ENCODE results near the gene MUC7. TPM values are rescaled to one million over a fixed set of nuclear protein-coding genes. Genes with fewer than 3 reads are reported as not detected.
"Not testable (repeated sequence)": the region's sequence is repeated elsewhere in the genome, so short reads cannot be mapped to it uniquely, and the experiment has no call there.

The MUC7 gene
- total RNA-seq, 2 donors from 2014 or later = not detected

GRCh38 chr4:70488748-70489147 lies 16.8 kb downstream of the MUC7 start:
- no peak for DNase-seq (ENCODE audit: low spot score)
- no peak for ATAC-seq (ENCODE audit: insufficient number of reproducible peaks, low FRiP score, low read depth)
- Histone ChIP-seq H3K9me3 (no peaks in the 10 kb centered on the region), H3K27ac (no peak overlapping the region), H3K27me3 (replicated peaks; ENCODE audit: insufficient read depth) (no peaks in the 10 kb centered on the region), H3K36me3 (no peaks in the 10 kb centered on the region), H3K4me1 (ENCODE audit: control insufficient read depth in 1 of 2, low read depth in 2 of 2) (no peaks in the 10 kb centered on the region), H3K4me3 (no peak overlapping the region)
- TF ChIP-seq, protein P1, sequence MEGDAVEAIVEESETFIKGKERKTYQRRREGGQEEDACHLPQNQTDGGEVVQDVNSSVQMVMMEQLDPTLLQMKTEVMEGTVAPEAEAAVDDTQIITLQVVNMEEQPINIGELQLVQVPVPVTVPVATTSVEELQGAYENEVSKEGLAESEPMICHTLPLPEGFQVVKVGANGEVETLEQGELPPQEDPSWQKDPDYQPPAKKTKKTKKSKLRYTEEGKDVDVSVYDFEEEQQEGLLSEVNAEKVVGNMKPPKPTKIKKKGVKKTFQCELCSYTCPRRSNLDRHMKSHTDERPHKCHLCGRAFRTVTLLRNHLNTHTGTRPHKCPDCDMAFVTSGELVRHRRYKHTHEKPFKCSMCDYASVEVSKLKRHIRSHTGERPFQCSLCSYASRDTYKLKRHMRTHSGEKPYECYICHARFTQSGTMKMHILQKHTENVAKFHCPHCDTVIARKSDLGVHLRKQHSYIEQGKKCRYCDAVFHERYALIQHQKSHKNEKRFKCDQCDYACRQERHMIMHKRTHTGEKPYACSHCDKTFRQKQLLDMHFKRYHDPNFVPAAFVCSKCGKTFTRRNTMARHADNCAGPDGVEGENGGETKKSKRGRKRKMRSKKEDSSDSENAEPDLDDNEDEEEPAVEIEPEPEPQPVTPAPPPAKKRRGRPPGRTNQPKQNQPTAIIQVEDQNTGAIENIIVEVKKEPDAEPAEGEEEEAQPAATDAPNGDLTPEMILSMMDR (IDR thresholded peaks at IDR 0.05) = no peak

- TF ChIP-seq, protein P1 (IDR thresholded peaks at IDR 0.05) = no peak
- no peak for DNase-seq (ENCODE audit: low spot score)
- Histone ChIP-seq H3K4me3 (no peak overlapping the region), H3K9me3 (no peaks in the 10 kb centered on the region), H3K4me1 (ENCODE audit: control insufficient read depth in 1 of 2, low read depth in 2 of 2) (no peaks in the 10 kb centered on the region), H3K36me3 (no peaks in the 10 kb centered on the region), H3K27me3 (replicated peaks; ENCODE audit: insufficient read depth) (no peaks in the 10 kb centered on the region), H3K27ac (no peak overlapping the region)
- no peak for ATAC-seq (ENCODE audit: insufficient number of reproducible peaks, low FRiP score, low read depth)
Observed at GRCh38 chr4:70496231-70496630, 24.2 kb downstream of the MUC7 start.

DNA sequence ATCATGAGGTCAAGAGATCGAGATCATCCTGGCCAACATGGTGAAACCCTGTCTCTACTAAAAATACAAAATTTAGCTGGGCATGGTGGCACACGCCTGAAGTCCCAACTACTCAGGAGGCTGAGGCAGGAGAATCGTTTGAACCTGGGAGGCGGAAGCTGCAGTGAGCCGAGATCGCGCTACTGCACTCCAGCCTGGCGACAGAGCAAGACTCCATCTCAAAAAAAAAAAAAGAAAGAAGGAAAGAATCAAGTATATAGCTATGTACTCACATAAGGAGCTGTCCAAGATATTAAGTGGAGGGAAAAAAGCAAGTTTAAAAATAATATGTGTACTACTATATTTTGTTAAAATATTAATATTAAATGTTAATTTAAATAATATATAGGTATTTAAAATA lies 29.8 kb downstream of the MUC7 start:
- DNase-seq (ENCODE audit: low spot score); ATAC-seq (ENCODE audit: insufficient number of reproducible peaks, low FRiP score, low read depth); H3K36me3 ChIP-seq: not testable (repeated sequence)

DNA sequence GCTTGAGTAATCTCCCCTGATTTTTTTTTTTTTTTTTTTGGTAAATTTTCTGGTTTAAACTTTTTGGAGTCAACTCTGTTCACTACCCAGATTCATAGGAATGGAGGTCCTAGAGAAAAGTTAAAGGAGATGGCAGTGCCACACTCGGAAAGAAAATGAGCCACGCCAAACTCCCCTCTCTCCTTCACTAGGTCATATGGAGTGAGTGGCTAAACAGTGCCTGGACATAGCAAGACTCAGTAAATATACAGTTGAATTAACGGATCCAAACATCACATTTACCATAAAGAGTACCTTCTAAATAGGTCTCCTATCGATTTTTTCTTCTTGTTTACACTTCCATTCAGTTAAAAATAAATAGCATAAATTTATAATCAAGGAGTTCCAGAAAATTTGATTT lies 32.7 kb downstream of the MUC7 start:
- Histone ChIP-seq H3K27ac (no peak overlapping the region), H3K27me3 (replicated peaks; ENCODE audit: insufficient read depth) (no peaks in the 10 kb centered on the region), H3K9me3 (no peaks in the 10 kb centered on the region), H3K4me1 (ENCODE audit: control insufficient read depth in 1 of 2, low read depth in 2 of 2) (no peaks in the 10 kb centered on the region), H3K4me3 (no peak overlapping the region), H3K36me3 (no peaks in the 10 kb centered on the region)
- no peak for ATAC-seq (ENCODE audit: insufficient number of reproducible peaks, low FRiP score, low read depth)
- TF ChIP-seq, protein P1 (IDR thresholded peaks at IDR 0.05) = no peak
- DNase-seq (ENCODE audit: low spot score) = no peak

More for the DNA sequence above, 29.8 kb downstream of the MUC7 start:
- H3K4me3 ChIP-seq; H3K27ac ChIP-seq; H3K9me3 ChIP-seq; H3K4me1 ChIP-seq (ENCODE audit: control insufficient read depth in 1 of 2, low read depth in 2 of 2); H3K27me3 ChIP-seq (replicated peaks; ENCODE audit: insufficient read depth): not testable (repeated sequence)

DNA sequence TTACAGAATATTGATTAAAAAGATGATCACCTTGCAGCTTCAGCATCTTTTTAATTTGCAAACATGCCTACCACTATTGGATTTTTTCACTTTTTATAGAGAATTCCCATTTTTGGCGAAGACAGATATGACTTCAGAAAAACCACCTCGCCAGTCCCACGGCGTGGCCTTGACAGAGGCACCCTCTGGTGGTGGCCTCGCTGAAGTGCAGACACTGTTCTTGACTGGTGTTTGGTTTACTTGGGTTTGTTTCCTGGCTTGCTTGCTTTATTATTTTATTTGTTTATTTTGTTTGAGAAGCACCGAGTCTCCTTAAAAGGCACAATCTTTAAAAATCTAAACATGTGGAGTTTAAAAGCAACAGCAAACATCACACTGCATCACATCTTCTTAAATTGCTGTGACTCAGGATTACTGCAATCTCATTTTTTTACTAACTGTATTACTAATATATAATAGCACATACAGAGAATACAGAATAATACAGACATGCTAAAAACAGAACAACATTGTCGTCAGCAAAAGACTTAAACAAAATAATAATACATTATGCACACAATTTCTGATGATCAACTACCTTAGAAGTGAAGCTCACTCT lies 33.3 kb downstream of the MUC7 start:
- H3K36me3 ChIP-seq = no peaks in the 10 kb centered on the region
- no peaks in the 10 kb centered on the region for H3K4me1 ChIP-seq (ENCODE audit: control insufficient read depth in 1 of 2, low read depth in 2 of 2)
- H3K9me3 ChIP-seq = no peaks in the 10 kb centered on the region
- TF ChIP-seq, protein P1 (IDR thresholded peaks at IDR 0.05) = peak; percentile 72
- no peak overlapping the region for H3K4me3 ChIP-seq
- no peak for DNase-seq (ENCODE audit: low spot score)
- H3K27ac ChIP-seq = no peak overlapping the region
- ATAC-seq (ENCODE audit: insufficient number of reproducible peaks, low FRiP score, low read depth) = no peak
- H3K27me3 ChIP-seq (replicated peaks; ENCODE audit: insufficient read depth) = no peaks in the 10 kb centered on the region

DNA sequence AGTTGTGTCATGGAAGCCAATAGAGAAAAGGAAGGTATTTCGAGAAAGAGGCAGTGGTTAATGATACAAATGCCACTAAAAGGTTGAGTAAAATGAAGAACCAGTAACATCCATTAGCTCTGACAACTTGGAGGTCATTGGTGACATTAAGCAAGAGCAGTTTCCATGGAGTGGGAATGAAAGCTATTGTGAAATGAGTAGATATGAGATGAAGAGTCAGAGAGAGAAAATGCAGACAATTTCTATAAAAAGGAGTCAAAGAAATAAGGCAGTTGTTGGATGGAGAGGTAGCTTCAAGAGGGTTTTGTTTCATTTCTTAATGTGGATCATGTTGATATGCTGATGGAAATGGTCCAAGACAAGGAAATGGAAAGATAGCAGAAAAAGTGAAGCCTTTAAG lies 36.8 kb downstream of the MUC7 start:
- no peaks in the 10 kb centered on the region for H3K9me3 ChIP-seq
- ATAC-seq (ENCODE audit: insufficient number of reproducible peaks, low FRiP score, low read depth) (no peak), DNase-seq (ENCODE audit: low spot score) (no peak)
- no peak overlapping the region for H3K27ac ChIP-seq
- TF ChIP-seq, protein P1 (IDR thresholded peaks at IDR 0.05) = no peak
- H3K36me3 ChIP-seq = no peaks in the 10 kb centered on the region
- H3K27me3 ChIP-seq (replicated peaks; ENCODE audit: insufficient read depth) = no peaks in the 10 kb centered on the region
- H3K4me3 ChIP-seq = no peak overlapping the region
- no peaks in the 10 kb centered on the region for H3K4me1 ChIP-seq (ENCODE audit: control insufficient read depth in 1 of 2, low read depth in 2 of 2)

Data from thoracic aorta (tissue), 2 donors.